H1 (cell line): ENCODE results near the gene CRTC3. TPM values are rescaled to one million over a fixed set of nuclear protein-coding genes. Genes with fewer than 3 reads are reported as not detected.

ENCODE experiments used
- CTCF ChIA-PET: fragments of 300-600 bp; sonication (Branson Sonifier 250); formaldehyde crosslinking; loops from one replicate; lab custom pipeline; 2021; ENCODE audit not compliant: partially characterized antibody; lab: Charles Lee
- POLR2A ChIA-PET: fragments of 300-600 bp; sonication (Branson Sonifier 250); formaldehyde crosslinking; loops from one replicate; lab custom pipeline; 2021; ENCODE audit warnings: inconsistent platforms; ENCODE audit not compliant: partially characterized antibody; lab: Charles Lee
- DNase-seq, 2 experiments: peaks; one replicate each; pipeline versions ENCODE4 v3.0.0 to v3.0.0-alpha.2; 2010 to 2022; ENCODE audit warnings: low spot score in 2 of 2, low read depth in 1 of 2, mixed read lengths in 1 of 2
- FAIRE-seq: peaks from 2 replicates; lab custom pipeline; 2011; peaks lifted over from hg19 to GRCh38; lab: Jason Lieb, UNC
- H2AFZ ChIP-seq: 2 replicates; pipeline ENCODE4 v1.8.1; 2012; ENCODE audit warnings: low read length, inconsistent platforms
- H2AK5ac ChIP-seq: 2 replicates; pipeline ENCODE4 v1.6.1; 2013; ENCODE audit warnings: low read depth, low read length
- H2BK120ac ChIP-seq: replicated peaks from 2 replicates; pipeline ENCODE3; 2013; ENCODE audit warnings: low read depth, low read length, inconsistent platforms
- H2BK12ac ChIP-seq: 2 replicates; pipeline ENCODE4 v1.6.1; 2013; ENCODE audit warnings: low read depth, low read length
- H2BK15ac ChIP-seq: 2 replicates; pipeline ENCODE4 v1.6.1; 2013; ENCODE audit warnings: low read length
- H2BK20ac ChIP-seq: 2 replicates; pipeline ENCODE4 v1.6.1; 2013; ENCODE audit warnings: low read length
- H2BK5ac ChIP-seq: 2 replicates; pipeline ENCODE4 v1.6.1; 2013; ENCODE audit warnings: low read depth, low read length
- H3K14ac ChIP-seq: 2 replicates; pipeline ENCODE4 v1.6.1; 2013; ENCODE audit warnings: inconsistent platforms; ENCODE audit not compliant: insufficient read length
- H3K18ac ChIP-seq: 2 replicates; pipeline ENCODE4 v1.6.1; 2013; ENCODE audit warnings: low read length; ENCODE audit errors: extremely low read depth
- H3K23ac ChIP-seq: 2 replicates; pipeline ENCODE4 v1.6.1; 2013; ENCODE audit warnings: inconsistent platforms; ENCODE audit not compliant: insufficient read length
- H3K23me2 ChIP-seq: 2 replicates; pipeline ENCODE4 v1.6.1; 2013; ENCODE audit warnings: low read depth, low read length
- H3K27ac ChIP-seq: 2 replicates; pipeline ENCODE4 v1.6.1; 2011; ENCODE audit warnings: low read depth, low read length, inconsistent platforms
- H3K27me3 ChIP-seq, 4 experiments: replicated peaks in 1 of 4; 1 replicate in 1 of 4; 2 replicates in 3 of 4; pipeline versions ENCODE4 v1.6.1 to v1.8.1; 2011 to 2013; ENCODE audit warnings: low read length in 3 of 4, mild to moderate bottlenecking in 3 of 4, inconsistent platforms in 2 of 4, mixed read lengths in 2 of 4, moderate library complexity in 1 of 4; ENCODE audit not compliant: control insufficient read depth in 3 of 4, insufficient read depth in 3 of 4; ENCODE audit errors: extremely low read depth in 1 of 4
- H3K36me3 ChIP-seq, 4 experiments: 2 replicates each; pipeline versions ENCODE4 v1.6.1 to v1.8.1; 2011 to 2013; ENCODE audit warnings: mild to moderate bottlenecking in 4 of 4, low read length in 3 of 4, moderate library complexity in 2 of 4, control low read depth in 1 of 4, inconsistent platforms in 1 of 4; ENCODE audit not compliant: insufficient read depth in 4 of 4, control insufficient read depth in 2 of 4
- H3K4ac ChIP-seq: replicated peaks from 2 replicates; pipeline ENCODE3; 2013; ENCODE audit warnings: low read length, low read depth, mixed read lengths, inconsistent platforms; ENCODE audit not compliant: insufficient read length
- H3K4me1 ChIP-seq, 4 experiments: replicated peaks in 1 of 4; 1 replicate in 1 of 4; 2 replicates in 3 of 4; pipeline versions ENCODE4 v1.6.1 to v1.8.1; 2011 to 2013; ENCODE audit warnings: low read length in 3 of 4, inconsistent platforms in 2 of 4, mixed read lengths in 1 of 4; ENCODE audit not compliant: insufficient read depth in 4 of 4, control insufficient read depth in 3 of 4
- H3K4me2 ChIP-seq, 2 experiments: 2 replicates each; pipeline versions ENCODE4 v1.6.1 to v1.8.1; 2011 to 2013; ENCODE audit warnings: low read depth in 2 of 2, low read length in 2 of 2, control low read depth in 1 of 2, inconsistent platforms in 1 of 2, mild to moderate bottlenecking in 1 of 2; ENCODE audit not compliant: insufficient read depth in 1 of 2
- H3K4me3 ChIP-seq, 4 experiments: fragments of 200-600, 300-600 bp in 1 of 4; sonication (generic), shearing (Covaris generic), sonication (Bioruptor Twin) in 1 of 4; 2 replicates each; pipeline versions ENCODE4 v1.5.1 to v1.8.1; 2011 to 2016; ENCODE audit warnings: low read length in 4 of 4, low read depth in 3 of 4, control low read depth in 2 of 4, inconsistent platforms in 2 of 4, mild to moderate bottlenecking in 2 of 4, mixed read lengths in 1 of 4, moderate library complexity in 1 of 4; ENCODE audit not compliant: insufficient read depth in 2 of 4; ENCODE audit errors: extremely low read depth in 1 of 4
- H3K56ac ChIP-seq: replicated peaks from 2 replicates; pipeline ENCODE3; 2013; ENCODE audit warnings: low read depth, mild to moderate bottlenecking, mixed read lengths, low read length, inconsistent platforms; ENCODE audit not compliant: insufficient read length
- H3K79me1 ChIP-seq: 2 replicates; pipeline ENCODE4 v1.6.1; 2013; ENCODE audit warnings: low read depth, low read length, control low read depth
- H3K79me2 ChIP-seq, 2 experiments: 2 replicates each; pipeline versions ENCODE4 v1.6.1 to v1.8.1; 2012 to 2013; ENCODE audit warnings: low read length in 2 of 2, mild to moderate bottlenecking in 2 of 2, inconsistent platforms in 1 of 2; ENCODE audit not compliant: insufficient read depth in 2 of 2, control insufficient read depth in 1 of 2
- H3K9ac ChIP-seq, 4 experiments: replicated peaks in 1 of 4; 1 replicate in 1 of 4; 2 replicates in 3 of 4; pipeline versions ENCODE4 v1.6.1 to v1.8.1; 2011 to 2013; ENCODE audit warnings: low read depth in 3 of 4, low read length in 3 of 4, control low read depth in 2 of 4, mild to moderate bottlenecking in 2 of 4, moderate library complexity in 2 of 4, inconsistent platforms in 1 of 4; ENCODE audit errors: extremely low read depth in 1 of 4
- H3K9me3 ChIP-seq, 2 experiments: 2 replicates each; pipeline versions ENCODE4 v1.6.1 to v1.8.1; 2012 to 2013; ENCODE audit warnings: mild to moderate bottlenecking in 2 of 2, moderate library complexity in 2 of 2, control low read depth in 1 of 2, inconsistent platforms in 1 of 2, low read depth in 1 of 2, low read length in 1 of 2, mixed read lengths in 1 of 2; ENCODE audit not compliant: insufficient read depth in 2 of 2
- H4K20me1 ChIP-seq, 2 experiments: replicated peaks in 1 of 2; 2 replicates each; pipeline versions ENCODE3 to v1.8.1; 2011 to 2013; ENCODE audit warnings: inconsistent platforms in 2 of 2, low read length in 2 of 2, mild to moderate bottlenecking in 1 of 2; ENCODE audit not compliant: insufficient read depth in 2 of 2, control insufficient read depth in 1 of 2
- H4K5ac ChIP-seq: 2 replicates; pipeline ENCODE4 v1.6.1; 2013; ENCODE audit warnings: low read length, low read depth, mixed read lengths, inconsistent platforms; ENCODE audit not compliant: insufficient read length
- H4K8ac ChIP-seq: 2 replicates; pipeline ENCODE4 v1.8.0; 2013; ENCODE audit warnings: mild to moderate bottlenecking, moderate library complexity, low read length, inconsistent platforms; ENCODE audit not compliant: insufficient read depth; ENCODE audit errors: extremely low read depth
- H4K91ac ChIP-seq: replicated peaks from 2 replicates; pipeline ENCODE3; 2013; ENCODE audit warnings: low read length, mixed read lengths, inconsistent platforms; ENCODE audit not compliant: insufficient read length
- BCL11A ChIP-seq, 2 experiments: IDR thresholded peaks; one replicate each; pipeline ENCODE4 v1.6.1; 2011; ENCODE audit warnings: low read depth in 2 of 2, low read length in 2 of 2, mild to moderate bottlenecking in 2 of 2
- CTBP2 ChIP-seq: IDR thresholded peaks from 2 replicates; pipeline ENCODE4 v1.7.0; 2011; ENCODE audit warnings: borderline replicate concordance, mild to moderate bottlenecking, moderate library complexity, mixed read lengths, low read length; ENCODE audit not compliant: insufficient read depth, insufficient read length
- CTCF ChIP-seq, 3 experiments: IDR thresholded peaks; 1 replicate in 2 of 3; 2 replicates in 1 of 3; pipeline versions ENCODE4 v1.5.1 to v1.6.1; 2011; ENCODE audit warnings: low read length in 3 of 3, mild to moderate bottlenecking in 3 of 3, inconsistent platforms in 2 of 3, low read depth in 1 of 3, moderate library complexity in 1 of 3; ENCODE audit not compliant: insufficient read depth in 1 of 3; ENCODE audit errors: control extremely low read depth in 1 of 3
- HDAC2 ChIP-seq, 2 experiments: fragments of 300-600 bp in 1 of 2; sonication (generic) in 1 of 2; IDR thresholded peaks; 2 replicates each; pipeline ENCODE4 v1.6.1; 2011 to 2012; ENCODE audit warnings: low read depth in 2 of 2, low read length in 2 of 2, mild to moderate bottlenecking in 2 of 2, moderate library complexity in 2 of 2, borderline replicate concordance in 1 of 2, inconsistent platforms in 1 of 2
- JUND ChIP-seq: IDR thresholded peaks from 2 replicates; pipeline ENCODE4 v1.6.1; 2011; ENCODE audit warnings: mild to moderate bottlenecking, improper control_type of control experiment, low read length
- KDM4A ChIP-seq: IDR thresholded peaks from one replicate; pipeline ENCODE4 v1.7.1; 2012; ENCODE audit warnings: low read depth, mild to moderate bottlenecking, moderate library complexity, low read length, inconsistent platforms; ENCODE audit not compliant: severe bottlenecking
- POU5F1 ChIP-seq: IDR thresholded peaks from 2 replicates; pipeline ENCODE4 v1.6.1; 2011; ENCODE audit warnings: low read depth, mild to moderate bottlenecking, low read length, moderate library complexity
- SUZ12 ChIP-seq: fragments of 200-600 bp; sonication (generic); IDR thresholded peaks from 2 replicates; pipeline ENCODE4 v1.6.1; 2012; ENCODE audit warnings: mild to moderate bottlenecking, inconsistent platforms, low read length, moderate library complexity, mixed read lengths
- TAF1 ChIP-seq: IDR thresholded peaks from 2 replicates; pipeline ENCODE4 v1.6.1; 2011; ENCODE audit warnings: mild to moderate bottlenecking, low read depth, low read length
- TBP ChIP-seq: IDR thresholded peaks from 2 replicates; pipeline ENCODE4 v1.6.1; 2011; ENCODE audit warnings: low read depth, low read length, improper control_type of control experiment
- TEAD4 ChIP-seq: IDR thresholded peaks from 2 replicates; pipeline ENCODE4 v1.6.1; 2012; ENCODE audit warnings: low read depth, low read length, inconsistent platforms, mixed read lengths
- ZNF274 ChIP-seq: IDR thresholded peaks from 2 replicates; pipeline ENCODE4 v1.7.0; 2012; ENCODE audit warnings: low read length, borderline replicate concordance; ENCODE audit errors: extremely low read depth
- WGBS, 2 experiments: shearing (Covaris generic) in 1 of 2; methylation state at CpG; one replicate each; pipeline versions ENCODE4 v1.1.6 to v1.1.7; 2013 to 2015; ENCODE audit warnings: low lambda C conversion rate in 2 of 2, mixed read lengths in 2 of 2, inconsistent platforms in 1 of 2, low coverage in 1 of 2, missing lambda C conversion rate in 1 of 2; ENCODE audit not compliant: insufficient replicate concordance in 2 of 2, insufficient coverage in 1 of 2, insufficient read length in 1 of 2; ENCODE audit errors: extremely low coverage in 1 of 2, missing lambda C conversion rate in 1 of 2; 5-methylcytosine and 5-hydroxymethylcytosine counted together
- polyA plus RNA-seq, 7 experiments: library from polyadenylated mRNA; depleted of rRNA in 3 of 7; stranded (reverse) in 5 of 7; unstranded in 2 of 7; fragments of >200 nt in 5 of 7; fragments of 200-250 nt in 2 of 7; gene quantifications; 1 replicate in 5 of 7; 2 replicates in 1 of 7; 4 replicates in 1 of 7; pipeline versions ENCODE4 v1.2.1 to v1.2.3, GENCODE V29; 2011 to 2013; ENCODE audit warnings: missing spikeins in 2 of 7, mixed read lengths in 2 of 7
- total RNA-seq: library from RNA; stranded (reverse); fragmentation: NEBNext Ultra II Directional; extraction: Animal tissue kit (Norgen Biotek cat#: 25700); gene quantifications from 2 replicates; pipeline ENCODE4 v1.2.1, GENCODE V29; 2021

The CRTC3 gene
- total and polyA plus RNA-seq, 2 of the 8 experiments (the other 6 are each of a cell fraction or from before 2014, with no cell fraction given) = 5.0 to 5.3 TPM

DNA sequence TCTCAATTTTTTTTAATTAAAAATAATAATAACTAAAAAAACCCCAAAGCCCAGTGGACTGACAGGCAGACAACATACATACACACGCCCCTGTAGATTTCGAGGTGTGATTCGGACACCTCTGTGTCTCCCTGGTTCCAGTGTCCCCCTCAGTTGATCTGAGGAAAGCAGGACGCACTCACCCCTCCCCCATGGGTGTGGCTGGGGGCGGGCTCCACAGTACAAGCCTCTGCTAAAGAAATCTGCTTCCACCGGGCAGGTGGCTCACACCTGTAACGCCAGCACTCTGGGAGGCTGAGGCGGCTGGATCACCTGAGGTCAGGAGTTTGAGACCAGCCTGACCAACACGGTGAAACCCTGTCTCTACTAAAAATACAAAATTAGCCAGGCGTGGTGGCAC, 153.6 kb downstream of the CRTC3 start:
- WGBS, 2 experiments = 88% methylated on average over 10 of the region's 10 CpGs; no CpG with 5 or more reads in 1 of the 2 experiments
- CTCF ChIA-PET = interaction anchor here (0.9 to 1.5 kb wide), 3 partner anchors 18 to 388 kb away, joined by 3 to 4 read pairs (median 3); no protein-coding TSS in a partner anchor
- TF ChIP-seq SUZ12 = no peak
- no peak for TF ChIP-seq BCL11A (IDR thresholded peaks at IDR 0.05; ENCODE audit: low read depth in 2 of 2, low read length in 2 of 2)
- no peak for TF ChIP-seq ZNF274
- TF ChIP-seq CTCF (IDR thresholded peaks at IDR 0.05; ENCODE audit: control extremely low read depth in 1 of 3, insufficient read depth in 1 of 3, low read depth in 1 of 3, low read length in 3 of 3) = no peak
- TF ChIP-seq TAF1 = no peak
- no peak for TF ChIP-seq TBP
- no peak for TF ChIP-seq CTBP2
- no peak for TF ChIP-seq HDAC2 (IDR thresholded peaks at IDR 0.05; ENCODE audit: borderline replicate concordance in 1 of 2, low read depth in 2 of 2, low read length in 2 of 2)
- TF ChIP-seq TEAD4 = no peak
- no peak for TF ChIP-seq KDM4A
- no peak for TF ChIP-seq POU5F1
- no peak for TF ChIP-seq JUND

More for the DNA sequence above, 153.6 kb downstream of the CRTC3 start:
- Histone ChIP-seq H3K9ac (no peak overlapping the region), H2BK20ac (no peak overlapping the region), H3K36me3 (no peaks in the 10 kb centered on the region), H3K4me2 (no peak overlapping the region), H3K27ac (no peak overlapping the region), H3K4ac (no peak overlapping the region), H3K4me3 (no peak overlapping the region), H3K23me2 (no peaks in the 10 kb centered on the region), H3K9me3 (no peaks in the 10 kb centered on the region), H2BK12ac (no peak overlapping the region), H3K79me1 (no peaks in the 10 kb centered on the region), H3K79me2 (no peaks in the 10 kb centered on the region), H2BK120ac (no peak overlapping the region), H3K23ac (no peak overlapping the region), H2AFZ (no peak overlapping the region), H4K5ac (no peak overlapping the region), H3K14ac (no peak overlapping the region), H3K18ac (no peak overlapping the region), H3K56ac (no peak overlapping the region), H2BK15ac (no peak overlapping the region), H3K27me3 (no peaks in the 10 kb centered on the region), H2BK5ac (no peak overlapping the region), H4K8ac (no peak overlapping the region), H2AK5ac (no peak overlapping the region), H4K91ac (no peak overlapping the region), H3K4me1 (peaks cover 0 to 2% (median 0%) of the 10 kb centered on the region in 4 experiments; a peak in 1 of 7 replicates), H4K20me1 (no peaks in the 10 kb centered on the region)
- no peak for FAIRE-seq
- POLR2A ChIA-PET = no interaction called here
- no peak for DNase-seq
